Ovary (tissue), 9 donors: ENCODE data around the gene IRGM. TPM values are rescaled to one million over a fixed set of nuclear protein-coding genes. Genes with fewer than 3 reads are reported as not detected.

Source experiments
- DNase-seq, 5 donors: peaks; one replicate each; pipeline ENCODE4 v3.0.0-alpha.2; 2019 to 2020
- H3K27ac ChIP-seq, 2 donors: fragments of 200-600 bp; one replicate each; pipeline versions ENCODE4 v1.5.1 to v1.8.0; 2019 to 2022
- H3K27me3 ChIP-seq: fragments of 200-600 bp; one replicate; pipeline ENCODE4 v1.8.0; 2022
- H3K36me3 ChIP-seq: fragments of 200-600 bp; sonication (generic); one replicate; pipeline ENCODE4 v1.5.1; 2019
- H3K4me1 ChIP-seq: one replicate; pipeline ENCODE4 v1.8.1; 2013; ENCODE audit warnings: mild to moderate bottlenecking, moderate library complexity; ENCODE audit not compliant: insufficient read depth
- H3K4me3 ChIP-seq: fragments of 200-600 bp; sonication (generic); one replicate; pipeline ENCODE4 v1.5.1; 2017
- H3K9me3 ChIP-seq, 2 donors: fragments of 200-600 bp in 1 of 2; sonication (generic) in 1 of 2; one replicate each; pipeline versions ENCODE4 v1.5.1 to v1.8.1; 2013 to 2019; ENCODE audit warnings: mild to moderate bottlenecking in 1 of 2, moderate library complexity in 1 of 2
- CTCF ChIP-seq, 3 donors: fragments of 450-650 bp in 2 of 3; fragments of 200-600 bp in 1 of 3; IDR thresholded peaks; one replicate each; pipeline versions ENCODE4 v1.5.1 to v1.8.0; 2016 to 2022; ENCODE audit warnings: antibody characterized with exemption in 3 of 3, mild to moderate bottlenecking in 1 of 3
- EP300 ChIP-seq: sonication (generic); formaldehyde crosslinking; IDR thresholded peaks from one replicate; pipeline ENCODE4 v1.6.1; 2017; ENCODE audit warnings: antibody characterized with exemption
- POLR2A ChIP-seq: fragments of 450-650 bp; IDR thresholded peaks from one replicate; pipeline ENCODE4 v1.6.1; 2017; ENCODE audit warnings: antibody characterized with exemption, mild to moderate bottlenecking, moderate library complexity
- WGBS, 3 donors: extraction: QIAGEN DNeasy Blood & Tissue Kit in 1 of 3; methylation state at CpG; one replicate each; pipeline versions ENCODE4 v1.1.5 to v1.1.7; 2013 to 2017; 5-methylcytosine and 5-hydroxymethylcytosine counted together
- intact Hi-C, 4 donors: fragments of 100-400 bp; cut with DNase I; formaldehyde crosslinking; loops; one replicate each; pipeline versions ENCODE4 v1.11.0 to v1.15.1; 2022 to 2023
- polyA plus RNA-seq, 2 donors: library from polyadenylated mRNA; stranded (reverse); fragments of 200-250 nt in 1 of 2; fragments of 350-450 nt in 1 of 2; fragmentation: Illumina TruSeq in 1 of 2; extraction: RNeasy Lipid Tissue Mini Kit (QIAGEN cat#74804) in 1 of 2; gene quantifications; one replicate each; pipeline ENCODE4 v1.2.3, GENCODE V29; 2013 to 2014
- total RNA-seq, 7 donors: library from RNA; depleted of rRNA in 2 of 7; stranded (reverse); fragments of >200 nt in 2 of 7; fragmentation: NEBNext Ultra II Directional in 3 of 7; extraction: Animal tissue kit (Norgen Biotek cat#: 25700) in 3 of 7; gene quantifications; one replicate each; pipeline versions ENCODE4 v1.1.0 to v1.2.4, GENCODE V29; 2016 to 2023
- donor health status: DM: no; HTN: no; CAD: no; lungs with moderate emphysema.
- donor health status: DM: no; HTN: no; CAD: no.
- donor health status: Bipolar disorder and iron deficiency.
- donor health status: DM: yes; HTN: yes; CAD: no.
- donor health status: DM: no; HTN: no; CAD: no.
- donor health status: DM: yes; HTN: yes; CAD: no.

IRGM gene
- total and polyA plus RNA-seq, 9 donors, result 0.12 TPM; not detected in 8

GRCh38 chr5:150879358-150879757 lies 33.0 kb downstream of the IRGM start:
- Histone ChIP-seq H3K4me1 (no peaks in the 10 kb centered on the region), H3K9me3 (no peaks in the 10 kb centered on the region), H3K27me3 (no peaks in the 10 kb centered on the region), H3K36me3 (no peaks in the 10 kb centered on the region), H3K27ac (no peak overlapping the region), H3K4me3 (no peak overlapping the region)
- TF ChIP-seq CTCF (IDR thresholded peaks at IDR 0.05) (no peak), EP300 (no peak)
- intact Hi-C loops, result no loop called here
- no peak for DNase-seq

GRCh38 chr5:150895431-150896428 lies 49.4 kb downstream of the IRGM start:
- Histone ChIP-seq H3K9me3 (peaks cover 0 to 33% of the 10 kb centered on the region in 2 donors), H3K4me1 (no peaks in the 10 kb centered on the region), H3K27me3 (no peaks in the 10 kb centered on the region), H3K27ac (no peak overlapping the region), H3K36me3 (peaks cover 4% of the 10 kb centered on the region), H3K4me3 (no peak overlapping the region)
- intact Hi-C loops, result no loop called here
- 89 to 97% (median 97%) methylated on average over 8 of the region's 8 CpGs for WGBS, 3 donors
- no peak for DNase-seq
- no peak for TF ChIP-seq POLR2A
- no peak for TF ChIP-seq EP300
- TF ChIP-seq CTCF (IDR thresholded peaks at IDR 0.05), result no peak

Other genes with a start within 250 kb of the IRGM start
- 100 to 1,000 TPM in 3 of 7 donors, 10 to 100 TPM in 3, 1 to 10 TPM in 1; 8.3 to 174 (median 70.2) TPM for gene SYNPO, start 205.9 kb upstream of the IRGM start, total RNA-seq
- gene SYNPO, start 205.9 kb upstream of the IRGM start, polyA plus RNA-seq, result 10 to 100 TPM; 31.0 to 86.9 TPM
- 1 to 10 TPM in 4 of 7 donors, under 1 TPM in 3; 0.36 to 2.6 (median 1.2) TPM for gene MYOZ3, start 185.3 kb upstream of the IRGM start, total RNA-seq
- gene MYOZ3, start 185.3 kb upstream of the IRGM start, polyA plus RNA-seq, result 1 to 10 TPM; 1.6 to 2.7 TPM
- gene RBM22, start 145.5 kb upstream of the IRGM start, total RNA-seq, result 10 to 100 TPM; 35.5 to 59.0 (median 48.6) TPM
- 10 to 100 TPM; 33.4 to 77.6 TPM for gene RBM22, start 145.5 kb upstream of the IRGM start, polyA plus RNA-seq
- 10 to 100 TPM; 55.2 to 87.4 (median 69.0) TPM for gene DCTN4, start 87.5 kb upstream of the IRGM start, total RNA-seq
- gene DCTN4, start 87.5 kb upstream of the IRGM start, polyA plus RNA-seq, result 10 to 100 TPM; 27.0 to 76.5 TPM
- 10 to 100 TPM; 14.7 to 33.6 (median 24.4) TPM for gene SMIM3, start 67.8 kb upstream of the IRGM start, total RNA-seq
- 10 to 100 TPM; 19.4 to 20.9 TPM for gene SMIM3, start 67.8 kb upstream of the IRGM start, polyA plus RNA-seq
- gene ZNF300, start 58.5 kb downstream of the IRGM start, total RNA-seq, result 10 to 100 TPM in 1 of 7 donors, 1 to 10 TPM in 6; 5.9 to 10.0 (median 8.4) TPM
- gene ZNF300, start 58.5 kb downstream of the IRGM start, polyA plus RNA-seq, result 1 to 10 TPM; 5.8 to 7.1 TPM
- gene GPX3, start 174.1 kb downstream of the IRGM start, total RNA-seq, result 100 to 1,000 TPM; 110 to 380 (median 269) TPM
- 100 to 1,000 TPM; 635 to 827 TPM for gene GPX3, start 174.1 kb downstream of the IRGM start, polyA plus RNA-seq
- gene TNIP1, start 234.5 kb downstream of the IRGM start, total RNA-seq, result 10 to 100 TPM; 39.4 to 89.7 (median 69.9) TPM
- gene TNIP1, start 234.5 kb downstream of the IRGM start, polyA plus RNA-seq, result 10 to 100 TPM; 51.0 to 57.6 TPM